ENCODE results near the gene FNIP2. TPM values are rescaled to one million over a fixed set of nuclear protein-coding genes. Genes with fewer than 3 reads are reported as not detected.

FNIP2 gene
- total and polyA plus RNA-seq, 10 of the 15 experiments (the other 5 are each of a cell fraction or from before 2014, with no cell fraction given) = 0.03 to 0.38 (median 0.15) TPM

- TF ChIP-seq ZNF687 (IDR thresholded peaks at IDR 0.05) (no peak), EGR1 (IDR thresholded peaks at IDR 0.05; ENCODE audit: borderline replicate concordance in 1 of 2, low read depth in 2 of 2, low read length in 2 of 2) (no peak), PAX8 (IDR thresholded peaks at IDR 0.05) (no peak)
- TF ChIP-seq, protein P1, sequence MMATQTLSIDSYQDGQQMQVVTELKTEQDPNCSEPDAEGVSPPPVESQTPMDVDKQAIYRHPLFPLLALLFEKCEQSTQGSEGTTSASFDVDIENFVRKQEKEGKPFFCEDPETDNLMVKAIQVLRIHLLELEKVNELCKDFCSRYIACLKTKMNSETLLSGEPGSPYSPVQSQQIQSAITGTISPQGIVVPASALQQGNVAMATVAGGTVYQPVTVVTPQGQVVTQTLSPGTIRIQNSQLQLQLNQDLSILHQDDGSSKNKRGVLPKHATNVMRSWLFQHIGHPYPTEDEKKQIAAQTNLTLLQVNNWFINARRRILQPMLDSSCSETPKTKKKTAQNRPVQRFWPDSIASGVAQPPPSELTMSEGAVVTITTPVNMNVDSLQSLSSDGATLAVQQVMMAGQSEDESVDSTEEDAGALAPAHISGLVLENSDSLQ (IDR thresholded peaks at IDR 0.05) = no peak
These were observed 178.0 kb downstream of the FNIP2 start (continued) for GRCh38 chr4:158946825-158947224.

DNA sequence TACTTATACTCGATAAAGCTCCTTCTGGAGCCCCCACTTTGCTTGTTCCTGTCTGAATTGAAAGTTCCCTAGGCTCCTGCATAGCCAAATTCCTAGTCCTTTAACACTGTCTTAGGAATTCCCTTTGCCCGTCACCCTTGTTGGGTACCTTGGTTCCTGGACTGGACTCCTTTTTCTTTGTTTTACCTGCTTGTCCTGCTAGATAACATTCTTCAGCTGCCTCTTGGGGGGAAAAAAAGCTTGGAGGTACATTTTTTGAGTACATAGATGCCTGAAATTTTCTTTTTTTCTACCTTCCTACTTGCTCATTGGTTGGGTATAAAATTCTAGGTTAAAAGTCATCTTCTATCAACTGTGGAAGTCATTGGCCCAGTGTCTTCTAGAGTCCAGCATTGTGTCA lies 179.2 kb downstream of the FNIP2 start:
- ChIA-PET SMC1A (ENCODE audit: uncharacterized antibody, unreplicated experiment) (no interaction called here), POLR2A (no interaction called here), CTCF (interaction anchor here (0.6 kb wide), 1 partner anchor 438 kb away, joined by 3 read pairs; no protein-coding TSS in a partner anchor), RAD21 (ENCODE audit: unreplicated experiment) (no interaction called here)
- Histone ChIP-seq H3K4me2 (ENCODE audit: control insufficient read depth, insufficient read depth) (no peak overlapping the region), H2AFZ (ENCODE audit: control insufficient read depth, low read depth, low read length) (no peak overlapping the region), H3K9ac (ENCODE audit: control insufficient read depth, insufficient read depth, low read length) (no peak overlapping the region), H3K27me3 (replicated peaks in 1 of 2; ENCODE audit: control insufficient read depth in 2 of 2, insufficient read depth in 2 of 2, low read length in 1 of 2) (no peaks in the 10 kb centered on the region), H3K4me1 (ENCODE audit: control insufficient read depth, insufficient read depth, low read length) (no peaks in the 10 kb centered on the region), H3K79me2 (ENCODE audit: control insufficient read depth, insufficient read depth, low read length) (no peaks in the 10 kb centered on the region), H3K4me3 (no peak overlapping the region), H3K27ac (ENCODE audit: control insufficient read depth, insufficient read depth) (no peak overlapping the region), H3K36me3 (ENCODE audit: control insufficient read depth in 2 of 2, insufficient read depth in 2 of 2, low read length in 1 of 2) (no peaks in the 10 kb centered on the region), H4K20me1 (ENCODE audit: control insufficient read depth, insufficient read depth) (no peaks in the 10 kb centered on the region), H3K9me3 (replicated peaks; ENCODE audit: control insufficient read depth, insufficient read depth, low read length) (peaks cover 5% of the 10 kb centered on the region; the same call in 2 of the 3 replicates)
- no peak for FAIRE-seq
- TF ChIP-seq HDGF (IDR thresholded peaks at IDR 0.05) (no peak), E4F1 (IDR thresholded peaks at IDR 0.05; ENCODE audit: borderline replicate concordance, partially characterized antibody) (no peak), POU2F2 (IDR thresholded peaks at IDR 0.05; ENCODE audit: borderline replicate concordance, low read depth, low read length) (no peak), ZBTB11 (CRISPR knock-in tag; IDR thresholded peaks at IDR 0.05) (no peak), ZNF274 (IDR thresholded peaks at IDR 0.05; ENCODE audit: insufficient read depth, insufficient read length) (no peak), ZSCAN29 (IDR thresholded peaks at IDR 0.05) (no peak), TARDBP (IDR thresholded peaks at IDR 0.05; ENCODE audit: borderline replicate concordance) (no peak)
- intact Hi-C loops (cut with micrococcal nuclease; ENCODE audit: unreplicated experiment) (no loop called here), in situ Hi-C loops (cut with MboI) (no loop called here)
- no peak for DNase-seq (ENCODE audit: low read depth, low spot score)
- 93% methylated on average over 2 of the region's 2 CpGs for WGBS (ENCODE audit: insufficient coverage, insufficient replicate concordance, low lambda C conversion rate, missing lambda C conversion rate)
- ATAC-seq = no peak
- BruUV-seq (replicated peaks) = no TSS peak

Measured in GM12878 (cell line).